Brain microvascular endothelial cell (primary cell): Measurements from ENCODE around the gene ESPN.
"Not testable (repeated sequence)": the region's sequence is repeated elsewhere in the genome, so short reads cannot be mapped to it uniquely, and the experiment has no call there.

Experiments used
- DNase-seq: peaks from one replicate; pipeline ENCODE4 v3.0.0-alpha.2; 2020
- H3K27ac ChIP-seq: fragments of 250-450 bp; sonication (Bioruptor Pico); 2 replicates; pipeline ENCODE4 v1.5.1; 2020; ENCODE audit warnings: mild to moderate bottlenecking, moderate library complexity
- H3K27me3 ChIP-seq: fragments of 250-450 bp; sonication (Bioruptor Pico); replicated peaks from 2 replicates; pipeline ENCODE4 v1.5.1; 2020; ENCODE audit warnings: mild to moderate bottlenecking
- H3K36me3 ChIP-seq: fragments of 250-450 bp; sonication (Bioruptor Pico); replicated peaks from 2 replicates; pipeline ENCODE4 v1.5.1; 2020; ENCODE audit warnings: mild to moderate bottlenecking
- H3K4me3 ChIP-seq: 2 replicates; pipeline ENCODE4 v1.5.1; 2011; ENCODE audit warnings: low read depth, mild to moderate bottlenecking, control low read depth, low read length, moderate library complexity
- CTCF ChIP-seq: IDR thresholded peaks from 2 replicates; pipeline ENCODE4 v1.5.1; 2011; ENCODE audit warnings: low read depth, mild to moderate bottlenecking, moderate library complexity, low read length, control low read depth, inconsistent platforms; ENCODE audit errors: missing control alignments
- in situ Hi-C: cut with HindIII; loops from 2 replicates; pipeline ENCODE4 v1.10.0; 2017; ENCODE audit warnings: low sequenced_read_pairs, low pct_ligation_motif_present

The ESPN gene

GRCh38 chr1:6393400-6394187, 31.0 kb upstream of the ESPN start, which contains the start of gene ACOT7:
ACOT7 (minus strand) TSS chr1:6393767; CDS start chr1:6393399, 368 bp downstream.
- Histone ChIP-seq H3K27ac (peak within 1 kb of the TSS; percentile 93), H3K4me3 (peak within 1 kb of the TSS; percentile 65), H3K36me3 (no peaks in the 10 kb centered on the region), H3K27me3 (no peaks in the 10 kb centered on the region)
- in situ Hi-C loops: no loop called here
- peak; percentile 50 for TF ChIP-seq CTCF
- peak; percentile 70 for DNase-seq

GRCh38 chr1:6395130-6395529, 29.4 kb upstream of the ESPN start:
- H3K4me3 ChIP-seq, H3K36me3 ChIP-seq, H3K27ac ChIP-seq, in situ Hi-C loops, DNase-seq, H3K27me3 ChIP-seq: not testable (repeated sequence)

GRCh38 chr1:6395781-6396244, 28.8 kb upstream of the ESPN start:
- H3K36me3 ChIP-seq, H3K4me3 ChIP-seq, in situ Hi-C loops, H3K27ac ChIP-seq, DNase-seq, H3K27me3 ChIP-seq: not testable (repeated sequence)

- no peak for DNase-seq
- Histone ChIP-seq H3K4me3 (no peak overlapping the region), H3K27ac (no peak overlapping the region), H3K27me3 (no peaks in the 10 kb centered on the region), H3K36me3 (no peaks in the 10 kb centered on the region)
- in situ Hi-C loops: no loop called here
- TF ChIP-seq CTCF: peak; percentile 37
Measured at GRCh38 chr1:6396998-6397397, 27.6 kb upstream of the ESPN start.

GRCh38 chr1:6397844-6398441, 26.6 kb upstream of the ESPN start:
- no peak for TF ChIP-seq CTCF
- DNase-seq: no peak
- H3K27ac ChIP-seq: no peak overlapping the region
- in situ Hi-C loops: no loop called here
- no peak overlapping the region for H3K4me3 ChIP-seq
- H3K27me3 ChIP-seq: no peaks in the 10 kb centered on the region
- H3K36me3 ChIP-seq: no peaks in the 10 kb centered on the region

- in situ Hi-C loops: no loop called here
- Histone ChIP-seq H3K27ac (no peak overlapping the region), H3K27me3 (no peaks in the 10 kb centered on the region), H3K36me3 (no peaks in the 10 kb centered on the region), H3K4me3 (no peak overlapping the region)
- DNase-seq: no peak
- TF ChIP-seq CTCF: no peak
Measured at GRCh38 chr1:6399294-6399693, 25.3 kb upstream of the ESPN start.
